Uterus (tissue), 2 donors: Measurements from ENCODE around the gene MALAT1.

Experiments used
- CTCF ChIP-seq, 4 experiments: fragments of 200-600 bp in 2 of 4; fragments of 450-650 bp in 2 of 4; sonication (generic) in 2 of 4; IDR thresholded peaks; one replicate each; pipeline ENCODE4 v1.5.1; 2016 to 2019; ENCODE audit warnings: antibody characterized with exemption in 4 of 4, mild to moderate bottlenecking in 2 of 4, moderate library complexity in 1 of 4
- POLR2A ChIP-seq, 2 donors: fragments of 450-650 bp; IDR thresholded peaks; one replicate each; pipeline ENCODE4 v1.6.1; 2016; ENCODE audit warnings: antibody characterized with exemption in 2 of 2, mild to moderate bottlenecking in 1 of 2, moderate library complexity in 1 of 2

- TF ChIP-seq CTCF (IDR thresholded peaks at IDR 0.05) (peak; percentile 47 to 64 (median 60)), POLR2A (IDR thresholded peaks at IDR 0.05) (peak in 1 of 2 donors; percentile 34)
Observed at GRCh38 chr11:65471447-65471891, 27.4 kb upstream of the MALAT1 start.
